Chondrocyte (in vitro differentiated cells): Measurements from ENCODE around the gene MPC1. TPM values are rescaled to one million over a fixed set of nuclear protein-coding genes. Genes with fewer than 3 reads are reported as not detected.
A peak's percentile ranks its signal among the peaks of the same experiment; 100 is the strongest.

ENCODE experiments used
- DNase-seq: peaks from one replicate; pipeline ENCODE4 v3.0.0; 2021; ENCODE audit warnings: mixed read lengths, low spot score
- H3K27ac Mint-ChIP-seq: one replicate; pipeline ENCODE4 v1.8.0; 2021; ENCODE audit warnings: mild to moderate bottlenecking, moderate library complexity, mixed read lengths; ENCODE audit not compliant: unreplicated experiment
- H3K27me3 Mint-ChIP-seq: 2 replicates; pipeline ENCODE4 v1.8.0; 2021; ENCODE audit warnings: low read depth, mixed read lengths
- H3K36me3 Mint-ChIP-seq: 2 replicates; pipeline ENCODE4 v1.8.0; 2021; ENCODE audit warnings: low read depth, mixed read lengths
- H3K4me1 Mint-ChIP-seq: 2 replicates; pipeline ENCODE4 v1.8.0; 2021; ENCODE audit warnings: low read depth, mild to moderate bottlenecking, mixed read lengths
- H3K4me3 Mint-ChIP-seq: one replicate; pipeline ENCODE4 v1.8.0; 2021; ENCODE audit warnings: mild to moderate bottlenecking, moderate library complexity, mixed read lengths; ENCODE audit not compliant: unreplicated experiment
- H3K9me3 Mint-ChIP-seq: 2 replicates; pipeline ENCODE4 v1.8.0; 2021; ENCODE audit warnings: low read depth, mixed read lengths
- total RNA-seq: library from RNA; stranded (reverse); gene quantifications from 3 replicates; pipeline ENCODE4 v1.2.1, GENCODE V29; 2021
- TF ChIP-seq, protein P1 (sequence below): fragments of 200-600 bp; sonication (generic); IDR thresholded peaks from 2 replicates; pipeline ENCODE4 v1.5.0; 2021; ENCODE audit warnings: antibody characterized with exemption, mild to moderate bottlenecking, moderate library complexity

MPC1 gene
- total RNA-seq, 1 donor from 2014 or later: 30.1 TPM

DNA sequence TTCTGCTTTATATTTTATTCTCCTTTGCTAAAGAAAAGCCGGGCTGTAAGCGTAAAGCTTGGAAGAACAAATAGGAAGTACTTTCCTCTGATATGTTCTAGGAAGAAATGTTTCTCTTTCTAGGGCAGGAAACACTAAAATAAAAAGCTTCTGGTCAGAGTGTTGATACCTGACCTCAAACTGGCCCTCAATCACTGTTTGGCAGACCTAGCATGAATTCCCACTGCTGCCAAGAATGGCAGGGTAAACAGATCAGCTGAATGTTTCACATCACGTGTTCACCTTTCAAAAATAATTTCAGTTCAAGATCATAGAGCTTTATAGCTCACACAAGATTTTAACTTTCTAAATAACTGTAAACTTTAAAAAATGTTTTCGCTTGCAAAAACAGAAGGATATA, 2.9 kb downstream of the MPC1 start:
- no peaks in the 10 kb centered on the region for H3K27me3 Mint-ChIP-seq

DNA sequence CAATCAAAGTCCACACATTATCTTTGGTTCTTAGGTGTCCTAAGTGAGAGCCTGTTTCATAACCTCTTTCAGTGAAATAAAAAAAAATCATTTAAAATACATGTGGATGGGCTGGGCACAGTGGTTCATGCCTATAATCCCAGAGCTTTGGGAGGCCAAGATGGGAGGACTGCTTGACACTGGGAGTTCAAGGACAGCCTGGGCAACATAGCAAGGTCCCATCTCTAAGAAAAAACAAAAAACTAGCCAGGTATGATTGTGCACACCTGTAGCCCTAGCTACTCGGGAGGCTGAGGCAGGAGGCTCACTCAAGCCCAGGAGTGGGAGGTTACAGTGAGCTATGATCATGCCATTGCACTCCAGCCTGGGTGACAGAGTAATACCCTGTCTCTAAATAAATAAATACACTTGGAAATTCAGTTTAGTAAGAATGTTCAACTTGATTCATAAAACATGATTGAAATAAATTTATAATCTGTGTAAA, 3.6 kb downstream of the MPC1 start:
- Mint-ChIP-seq H3K27ac (no peak overlapping the region), H3K36me3 (no peaks in the 10 kb centered on the region), H3K27me3 (no peaks in the 10 kb centered on the region), H3K4me3 (no peak overlapping the region), H3K4me1 (peaks cover 12% of the 10 kb centered on the region), H3K9me3 (no peaks in the 10 kb centered on the region)
- TF ChIP-seq, protein P1, sequence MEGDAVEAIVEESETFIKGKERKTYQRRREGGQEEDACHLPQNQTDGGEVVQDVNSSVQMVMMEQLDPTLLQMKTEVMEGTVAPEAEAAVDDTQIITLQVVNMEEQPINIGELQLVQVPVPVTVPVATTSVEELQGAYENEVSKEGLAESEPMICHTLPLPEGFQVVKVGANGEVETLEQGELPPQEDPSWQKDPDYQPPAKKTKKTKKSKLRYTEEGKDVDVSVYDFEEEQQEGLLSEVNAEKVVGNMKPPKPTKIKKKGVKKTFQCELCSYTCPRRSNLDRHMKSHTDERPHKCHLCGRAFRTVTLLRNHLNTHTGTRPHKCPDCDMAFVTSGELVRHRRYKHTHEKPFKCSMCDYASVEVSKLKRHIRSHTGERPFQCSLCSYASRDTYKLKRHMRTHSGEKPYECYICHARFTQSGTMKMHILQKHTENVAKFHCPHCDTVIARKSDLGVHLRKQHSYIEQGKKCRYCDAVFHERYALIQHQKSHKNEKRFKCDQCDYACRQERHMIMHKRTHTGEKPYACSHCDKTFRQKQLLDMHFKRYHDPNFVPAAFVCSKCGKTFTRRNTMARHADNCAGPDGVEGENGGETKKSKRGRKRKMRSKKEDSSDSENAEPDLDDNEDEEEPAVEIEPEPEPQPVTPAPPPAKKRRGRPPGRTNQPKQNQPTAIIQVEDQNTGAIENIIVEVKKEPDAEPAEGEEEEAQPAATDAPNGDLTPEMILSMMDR: no peak
- DNase-seq: no peak

More for the DNA sequence above, 2.9 kb downstream of the MPC1 start:
- Mint-ChIP-seq H3K4me1 (peaks cover 14% of the 10 kb centered on the region), H3K4me3 (no peak overlapping the region), H3K9me3 (no peaks in the 10 kb centered on the region), H3K36me3 (no peaks in the 10 kb centered on the region), H3K27ac (no peak overlapping the region)
- DNase-seq: no peak
- TF ChIP-seq, protein P1: no peak

DNA sequence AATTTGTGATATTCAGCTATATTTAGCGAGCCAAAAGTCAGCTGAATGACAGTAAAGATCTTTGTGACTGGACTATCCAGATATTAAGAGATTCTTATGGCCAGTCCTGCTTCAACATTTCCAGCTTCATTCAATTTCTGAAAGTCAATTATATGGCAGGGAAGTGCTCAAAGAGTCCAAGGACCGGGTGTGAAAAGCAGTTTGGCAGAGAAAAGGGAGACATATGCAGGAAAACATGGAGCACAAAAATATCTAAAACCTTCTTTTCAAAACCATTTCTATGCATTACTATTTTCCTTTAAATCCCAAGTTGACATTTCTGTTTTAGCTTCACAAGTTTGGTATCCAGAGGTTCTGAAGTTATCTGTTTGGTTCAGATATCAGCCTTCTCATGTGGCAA, 5.0 kb downstream of the MPC1 start:
- TF ChIP-seq, protein P1: no peak
- DNase-seq: no peak
- Mint-ChIP-seq H3K27ac (no peak overlapping the region), H3K27me3 (no peaks in the 10 kb centered on the region), H3K4me3 (no peak overlapping the region), H3K4me1 (peaks cover 12% of the 10 kb centered on the region), H3K36me3 (no peaks in the 10 kb centered on the region), H3K9me3 (no peaks in the 10 kb centered on the region)

DNA sequence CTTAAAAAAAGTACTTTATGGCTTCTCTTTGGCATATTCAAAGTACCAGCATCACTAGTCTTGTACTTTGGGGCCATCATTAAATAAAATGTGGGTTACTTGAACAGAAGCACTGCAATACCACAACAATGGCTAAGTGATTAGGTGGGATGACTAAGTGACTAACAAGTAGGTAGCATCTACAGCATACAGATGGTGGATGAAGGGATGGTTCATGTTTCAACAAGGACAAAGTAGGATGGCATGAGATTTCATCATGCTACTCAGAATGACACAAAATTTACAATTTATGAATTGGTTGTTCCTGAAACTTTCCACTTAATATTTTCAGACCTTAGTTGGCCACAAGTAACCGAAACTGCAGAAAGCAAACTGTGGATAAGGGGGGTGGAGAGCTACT, 7.7 kb downstream of the MPC1 start:
- Mint-ChIP-seq H3K27ac (peak overlapping the region; percentile 6), H3K36me3 (no peaks in the 10 kb centered on the region), H3K4me3 (no peak overlapping the region), H3K9me3 (no peaks in the 10 kb centered on the region), H3K27me3 (no peaks in the 10 kb centered on the region), H3K4me1 (peaks cover 3% of the 10 kb centered on the region)
- no peak for DNase-seq
- TF ChIP-seq, protein P1: no peak

DNA sequence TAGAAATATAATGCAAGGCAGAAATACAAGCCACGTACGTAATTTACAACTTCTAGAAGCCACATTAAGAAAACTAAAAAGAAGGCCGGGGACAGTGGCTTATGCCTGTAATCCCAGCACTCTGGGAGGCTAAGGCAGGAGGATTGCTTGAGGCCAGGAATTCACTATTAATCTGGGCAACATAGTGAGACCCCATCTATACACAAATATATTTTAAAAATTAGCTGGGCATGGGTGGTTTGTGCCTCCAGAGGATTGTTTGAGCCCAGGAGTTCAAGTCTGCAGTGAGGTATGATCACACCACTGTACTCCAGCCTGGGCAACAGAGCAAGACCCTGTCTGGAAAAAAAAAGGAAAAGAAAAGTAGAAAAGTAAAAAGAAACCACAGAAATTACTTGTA, 12.3 kb downstream of the MPC1 start:
- peaks cover 5% of the 10 kb centered on the region for H3K36me3 Mint-ChIP-seq
- no peak overlapping the region for H3K27ac Mint-ChIP-seq
- H3K4me3 Mint-ChIP-seq: no peak overlapping the region
- H3K4me1 Mint-ChIP-seq: peaks cover 12% of the 10 kb centered on the region
- no peaks in the 10 kb centered on the region for H3K9me3 Mint-ChIP-seq
- TF ChIP-seq, protein P1: no peak
- H3K27me3 Mint-ChIP-seq: no peaks in the 10 kb centered on the region
- no peak for DNase-seq
